ENCODE data around the gene PSMC3IP. TPM values are rescaled to one million over a fixed set of nuclear protein-coding genes. Genes with fewer than 3 reads are reported as not detected.
"Not testable (repeated sequence)": the region's sequence is repeated elsewhere in the genome, so short reads cannot be mapped to it uniquely, and the experiment has no call there.

PSMC3IP gene
- total and polyA plus RNA-seq, 8 donors: 0.89 to 6.5 (median 4.2) TPM; not detected in 2

DNA sequence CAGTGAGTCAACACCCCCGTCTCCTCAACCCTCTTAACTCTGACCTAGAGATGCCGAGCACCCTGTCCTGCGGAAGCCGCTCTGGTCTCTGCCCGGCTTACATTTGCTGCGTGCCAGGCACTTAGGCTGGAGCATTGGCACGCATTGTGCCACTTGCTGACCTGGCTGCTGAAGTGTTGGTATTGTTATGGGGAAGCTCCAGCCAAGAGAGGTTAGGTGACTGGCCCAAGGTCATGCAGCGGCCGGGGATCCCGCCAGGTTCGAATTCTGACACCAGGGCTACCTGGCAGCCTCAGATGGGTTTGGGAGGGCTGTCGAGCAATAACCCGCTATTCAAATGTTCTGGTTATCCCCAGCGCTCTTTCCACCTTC lies 29.8 kb downstream of the PSMC3IP start:
- Histone ChIP-seq H3K27me3 (no peaks in the 10 kb centered on the region), H3K9me3 (no peaks in the 10 kb centered on the region), H3K27ac (peak overlapping the region in 1 of 5 donors; percentile 1), H3K4me1 (peaks cover 5 to 33% (median 22%) of the 10 kb centered on the region in 4 donors), H3K36me3 (peaks cover 14 to 38% (median 23%) of the 10 kb centered on the region in 4 donors), H3K4me3 (peak overlapping the region in 3 of 4 donors; percentile 39 to 55 (median 45))
- intact Hi-C loops (cut with DNase I; ENCODE audit: low total_unique reads): no loop called here
- DNase-seq: peak in 1 of 2 donors; percentile 45
- WGBS, 5 donors: 56 to 76% (median 72%) methylated on average over 5 to 14 of the region's 14 CpGs
- no peak for TF ChIP-seq EP300 (IDR thresholded peaks at IDR 0.05)
- no peak for TF ChIP-seq POLR2A (IDR thresholded peaks at IDR 0.05)
- TF ChIP-seq, protein P1, sequence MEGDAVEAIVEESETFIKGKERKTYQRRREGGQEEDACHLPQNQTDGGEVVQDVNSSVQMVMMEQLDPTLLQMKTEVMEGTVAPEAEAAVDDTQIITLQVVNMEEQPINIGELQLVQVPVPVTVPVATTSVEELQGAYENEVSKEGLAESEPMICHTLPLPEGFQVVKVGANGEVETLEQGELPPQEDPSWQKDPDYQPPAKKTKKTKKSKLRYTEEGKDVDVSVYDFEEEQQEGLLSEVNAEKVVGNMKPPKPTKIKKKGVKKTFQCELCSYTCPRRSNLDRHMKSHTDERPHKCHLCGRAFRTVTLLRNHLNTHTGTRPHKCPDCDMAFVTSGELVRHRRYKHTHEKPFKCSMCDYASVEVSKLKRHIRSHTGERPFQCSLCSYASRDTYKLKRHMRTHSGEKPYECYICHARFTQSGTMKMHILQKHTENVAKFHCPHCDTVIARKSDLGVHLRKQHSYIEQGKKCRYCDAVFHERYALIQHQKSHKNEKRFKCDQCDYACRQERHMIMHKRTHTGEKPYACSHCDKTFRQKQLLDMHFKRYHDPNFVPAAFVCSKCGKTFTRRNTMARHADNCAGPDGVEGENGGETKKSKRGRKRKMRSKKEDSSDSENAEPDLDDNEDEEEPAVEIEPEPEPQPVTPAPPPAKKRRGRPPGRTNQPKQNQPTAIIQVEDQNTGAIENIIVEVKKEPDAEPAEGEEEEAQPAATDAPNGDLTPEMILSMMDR (IDR thresholded peaks at IDR 0.05): no peak
- no peak for TF ChIP-seq POLR2AphosphoS5 (IDR thresholded peaks at IDR 0.05)

DNA sequence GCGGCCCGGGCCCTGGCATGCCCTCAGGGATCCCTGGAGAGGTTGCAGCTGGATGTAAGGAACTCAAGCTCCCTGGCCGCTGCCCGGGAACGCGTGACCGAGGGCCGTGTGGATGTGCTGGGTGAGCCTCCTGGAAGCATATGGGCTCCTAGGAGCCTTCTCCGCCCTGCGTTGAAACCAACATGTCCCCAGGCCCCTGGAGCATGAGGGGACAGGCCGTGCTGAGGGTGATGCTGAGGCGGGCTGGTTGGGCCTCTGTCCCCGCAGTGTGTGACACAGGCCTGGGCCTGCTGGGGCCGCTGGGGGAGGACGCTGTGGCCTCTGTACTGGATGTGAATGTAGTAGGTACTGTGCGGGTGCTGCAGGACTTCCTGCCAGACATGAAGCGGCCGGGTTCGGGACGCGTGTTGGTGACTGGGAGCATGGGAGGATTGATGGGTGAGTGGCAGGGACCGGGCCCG lies 30.5 kb downstream of the PSMC3IP start:
- Histone ChIP-seq H3K36me3 (peaks cover 21 to 40% (median 29%) of the 10 kb centered on the region in 4 donors), H3K9me3 (no peaks in the 10 kb centered on the region), H3K27ac (no peak overlapping the region), H3K27me3 (no peaks in the 10 kb centered on the region), H3K4me1 (peaks cover 5 to 27% (median 20%) of the 10 kb centered on the region in 4 donors), H3K4me3 (no peak overlapping the region)
- intact Hi-C loops (cut with DNase I; ENCODE audit: low total_unique reads): no loop called here
- TF ChIP-seq EP300 (IDR thresholded peaks at IDR 0.05) (no peak), POLR2AphosphoS5 (IDR thresholded peaks at IDR 0.05) (no peak), POLR2A (IDR thresholded peaks at IDR 0.05) (no peak)
- TF ChIP-seq, protein P1 (IDR thresholded peaks at IDR 0.05): no peak
- 73 to 89% (median 81%) methylated on average over 10 to 23 of the region's 23 CpGs for WGBS, 5 donors
- DNase-seq: no peak

GRCh38 chr17:42545755-42546505 lies 31.6 kb downstream of the PSMC3IP start:
- H3K27me3 ChIP-seq; DNase-seq; H3K4me3 ChIP-seq; H3K9me3 ChIP-seq; H3K27ac ChIP-seq; intact Hi-C loops (cut with DNase I; ENCODE audit: low total_unique reads): not testable (repeated sequence)
- Histone ChIP-seq H3K4me1 (peaks cover 13 to 37% (median 20%) of the 10 kb centered on the region in 4 donors), H3K36me3 (peaks cover 29 to 46% (median 39%) of the 10 kb centered on the region in 4 donors)
- WGBS, 5 donors: 81 to 89% (median 88%) methylated on average over 7 to 9 of the region's 9 CpGs

GRCh38 chr17:42544874-42545283 lies 32.6 kb downstream of the PSMC3IP start:
- H3K9me3 ChIP-seq: no peaks in the 10 kb centered on the region
- H3K36me3 ChIP-seq: peaks cover 29 to 57% (median 46%) of the 10 kb centered on the region in 4 donors
- DNase-seq: no peak
- H3K27me3 ChIP-seq: no peaks in the 10 kb centered on the region
- no peak overlapping the region for H3K27ac ChIP-seq
- TF ChIP-seq POLR2A (IDR thresholded peaks at IDR 0.05) (no peak), POLR2AphosphoS5 (IDR thresholded peaks at IDR 0.05) (no peak), EP300 (IDR thresholded peaks at IDR 0.05) (no peak)
- TF ChIP-seq, protein P1 (IDR thresholded peaks at IDR 0.05): no peak
- no peak overlapping the region for H3K4me3 ChIP-seq
- H3K4me1 ChIP-seq: peaks cover 13 to 41% (median 20%) of the 10 kb centered on the region in 4 donors
- intact Hi-C loops (cut with DNase I; ENCODE audit: low total_unique reads): no loop called here
- 70 to 75% (median 73%) methylated on average over 8 of the region's 8 CpGs for WGBS, 5 donors
